ENCODE results near the gene ADCY2.

DNA sequence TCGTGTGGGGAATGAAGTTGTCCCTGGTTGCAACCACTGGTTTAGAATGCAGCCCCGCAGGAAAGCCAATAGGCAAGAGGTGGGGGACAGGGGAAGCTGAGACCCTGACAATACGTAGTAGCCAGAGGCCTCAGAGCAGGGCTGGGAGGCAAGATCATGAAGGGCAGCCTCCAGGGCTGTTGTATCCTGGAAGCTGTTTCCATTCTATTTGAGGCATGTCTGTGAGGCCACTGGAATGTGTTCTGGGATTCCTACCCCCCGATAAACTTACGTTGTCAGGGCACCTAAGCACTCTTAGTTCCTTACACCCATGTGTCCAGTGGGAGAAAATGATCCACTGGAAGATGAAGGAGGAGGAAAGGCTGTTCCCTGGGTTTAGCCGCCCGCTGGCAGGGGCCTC is 277.7 kb downstream of the ADCY2 start:
- TF ChIP-seq GABPA (IDR thresholded peaks at IDR 0.05; ENCODE audit: low read depth) (no peak), YY1 (IDR thresholded peaks at IDR 0.05; ENCODE audit: low read depth) (no peak), RAD21 (IDR thresholded peaks at IDR 0.05; ENCODE audit: low read length) (no peak), TAF1 (IDR thresholded peaks at IDR 0.05; ENCODE audit: borderline replicate concordance, low read depth, low read length) (no peak), EZH2phosphoT487 (IDR thresholded peaks at IDR 0.05; ENCODE audit: borderline replicate concordance, low read depth) (no peak), POLR2AphosphoS5 (IDR thresholded peaks at IDR 0.05; ENCODE audit: low read depth, low read length) (no peak), SIN3A (IDR thresholded peaks at IDR 0.05; ENCODE audit: borderline replicate concordance, low read depth, low read length) (no peak), GATA2 (CRISPR knock-in tag; IDR thresholded peaks at IDR 0.05) (no peak), FOXJ3 (CRISPR knock-in tag; IDR thresholded peaks at IDR 0.05) (no peak), NRF1 (IDR thresholded peaks at IDR 0.05; ENCODE audit: low read depth, low read length) (no peak)
- TF ChIP-seq, protein P1, sequence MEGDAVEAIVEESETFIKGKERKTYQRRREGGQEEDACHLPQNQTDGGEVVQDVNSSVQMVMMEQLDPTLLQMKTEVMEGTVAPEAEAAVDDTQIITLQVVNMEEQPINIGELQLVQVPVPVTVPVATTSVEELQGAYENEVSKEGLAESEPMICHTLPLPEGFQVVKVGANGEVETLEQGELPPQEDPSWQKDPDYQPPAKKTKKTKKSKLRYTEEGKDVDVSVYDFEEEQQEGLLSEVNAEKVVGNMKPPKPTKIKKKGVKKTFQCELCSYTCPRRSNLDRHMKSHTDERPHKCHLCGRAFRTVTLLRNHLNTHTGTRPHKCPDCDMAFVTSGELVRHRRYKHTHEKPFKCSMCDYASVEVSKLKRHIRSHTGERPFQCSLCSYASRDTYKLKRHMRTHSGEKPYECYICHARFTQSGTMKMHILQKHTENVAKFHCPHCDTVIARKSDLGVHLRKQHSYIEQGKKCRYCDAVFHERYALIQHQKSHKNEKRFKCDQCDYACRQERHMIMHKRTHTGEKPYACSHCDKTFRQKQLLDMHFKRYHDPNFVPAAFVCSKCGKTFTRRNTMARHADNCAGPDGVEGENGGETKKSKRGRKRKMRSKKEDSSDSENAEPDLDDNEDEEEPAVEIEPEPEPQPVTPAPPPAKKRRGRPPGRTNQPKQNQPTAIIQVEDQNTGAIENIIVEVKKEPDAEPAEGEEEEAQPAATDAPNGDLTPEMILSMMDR (IDR thresholded peaks at IDR 0.05) = no peak
- TF ChIP-seq, protein P2, sequence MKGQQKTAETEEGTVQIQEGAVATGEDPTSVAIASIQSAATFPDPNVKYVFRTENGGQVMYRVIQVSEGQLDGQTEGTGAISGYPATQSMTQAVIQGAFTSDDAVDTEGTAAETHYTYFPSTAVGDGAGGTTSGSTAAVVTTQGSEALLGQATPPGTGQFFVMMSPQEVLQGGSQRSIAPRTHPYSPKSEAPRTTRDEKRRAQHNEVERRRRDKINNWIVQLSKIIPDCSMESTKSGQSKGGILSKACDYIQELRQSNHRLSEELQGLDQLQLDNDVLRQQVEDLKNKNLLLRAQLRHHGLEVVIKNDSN (IDR thresholded peaks at IDR 0.05; ENCODE audit: borderline replicate concordance, low read depth) = no peak
- TF ChIP-seq, protein P3, sequence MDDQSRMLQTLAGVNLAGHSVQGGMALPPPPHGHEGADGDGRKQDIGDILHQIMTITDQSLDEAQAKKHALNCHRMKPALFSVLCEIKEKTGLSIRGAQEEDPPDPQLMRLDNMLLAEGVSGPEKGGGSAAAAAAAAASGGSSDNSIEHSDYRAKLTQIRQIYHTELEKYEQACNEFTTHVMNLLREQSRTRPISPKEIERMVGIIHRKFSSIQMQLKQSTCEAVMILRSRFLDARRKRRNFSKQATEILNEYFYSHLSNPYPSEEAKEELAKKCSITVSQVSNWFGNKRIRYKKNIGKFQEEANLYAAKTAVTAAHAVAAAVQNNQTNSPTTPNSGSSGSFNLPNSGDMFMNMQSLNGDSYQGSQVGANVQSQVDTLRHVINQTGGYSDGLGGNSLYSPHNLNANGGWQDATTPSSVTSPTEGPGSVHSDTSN (IDR thresholded peaks at IDR 0.05) = no peak
- TF ChIP-seq, protein P4, sequence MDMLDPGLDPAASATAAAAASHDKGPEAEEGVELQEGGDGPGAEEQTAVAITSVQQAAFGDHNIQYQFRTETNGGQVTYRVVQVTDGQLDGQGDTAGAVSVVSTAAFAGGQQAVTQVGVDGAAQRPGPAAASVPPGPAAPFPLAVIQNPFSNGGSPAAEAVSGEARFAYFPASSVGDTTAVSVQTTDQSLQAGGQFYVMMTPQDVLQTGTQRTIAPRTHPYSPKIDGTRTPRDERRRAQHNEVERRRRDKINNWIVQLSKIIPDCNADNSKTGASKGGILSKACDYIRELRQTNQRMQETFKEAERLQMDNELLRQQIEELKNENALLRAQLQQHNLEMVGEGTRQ (IDR thresholded peaks at IDR 0.05; ENCODE audit: borderline replicate concordance, low read depth, low read length) = no peak

Measured in SK-N-SH (cell line).